GM23248 (cell line): ENCODE measurements around the gene ITGB4. TPM values are rescaled to one million over a fixed set of nuclear protein-coding genes. Genes with fewer than 3 reads are reported as not detected.

Source experiments
- DNase-seq: peaks from one replicate; pipeline ENCODE4 v3.0.0-alpha.2; 2015
- H2AFZ ChIP-seq: fragments of 200-600 bp; sonication (generic); 2 replicates; pipeline ENCODE4 v1.6.1; 2016; ENCODE audit warnings: antibody characterized with exemption
- H3F3A ChIP-seq: fragments of 200-600 bp; sonication (generic); 2 replicates; pipeline ENCODE4 v1.6.1; 2016; ENCODE audit warnings: mild to moderate bottlenecking, antibody characterized with exemption, mixed run types; ENCODE audit not compliant: insufficient read depth
- H3K27ac ChIP-seq: fragments of 200-600 bp; sonication (generic); 2 replicates; pipeline ENCODE4 v1.5.1; 2016; ENCODE audit warnings: mild to moderate bottlenecking
- H3K27me3 ChIP-seq: fragments of 200-600 bp; sonication (generic); replicated peaks from 2 replicates; pipeline ENCODE4 v1.6.1; 2016; ENCODE audit warnings: mild to moderate bottlenecking; ENCODE audit not compliant: insufficient read depth
- H3K36me3 ChIP-seq: fragments of 200-600 bp; sonication (generic); 2 replicates; pipeline ENCODE4 v1.6.1; 2016; ENCODE audit warnings: low read depth, mild to moderate bottlenecking
- H3K4me1 ChIP-seq: fragments of 200-600 bp; sonication (generic); 2 replicates; pipeline ENCODE4 v1.6.1; 2016; ENCODE audit warnings: mild to moderate bottlenecking; ENCODE audit not compliant: insufficient read depth
- H3K4me2 ChIP-seq: fragments of 200-600 bp; sonication (generic); one replicate; pipeline ENCODE4 v1.6.1; 2016; ENCODE audit warnings: mild to moderate bottlenecking; ENCODE audit not compliant: unreplicated experiment
- H3K4me3 ChIP-seq: fragments of 200-600 bp; sonication (generic); 2 replicates; pipeline ENCODE4 v1.5.1; 2016; ENCODE audit warnings: mild to moderate bottlenecking
- H3K79me2 ChIP-seq: fragments of 200-600 bp; sonication (generic); 2 replicates; pipeline ENCODE4 v1.6.1; 2016; ENCODE audit warnings: mild to moderate bottlenecking; ENCODE audit not compliant: insufficient read depth
- H3K9ac ChIP-seq: fragments of 200-600 bp; sonication (generic); 2 replicates; pipeline ENCODE4 v1.6.1; 2016; ENCODE audit warnings: mild to moderate bottlenecking
- H3K9me2 ChIP-seq: fragments of 200-600 bp; sonication (generic); 2 replicates; pipeline ENCODE4 v1.6.1; 2016; ENCODE audit warnings: mixed run types, mild to moderate bottlenecking, moderate library complexity; ENCODE audit not compliant: insufficient read depth
- H3K9me3 ChIP-seq: fragments of 200-600 bp; sonication (generic); one replicate; pipeline ENCODE4 v1.6.1; 2017; ENCODE audit warnings: low read depth
- H4K20me1 ChIP-seq: fragments of 200-600 bp; sonication (generic); 2 replicates; pipeline ENCODE4 v1.6.0; 2016; ENCODE audit not compliant: insufficient read depth
- EZH2 ChIP-seq: fragments of 200-600 bp; sonication (generic); IDR thresholded peaks from 2 replicates; pipeline ENCODE4 v1.6.1; 2018; ENCODE audit warnings: antibody characterized with exemption, mild to moderate bottlenecking; ENCODE audit not compliant: insufficient read depth, poor library complexity, severe bottlenecking
- EZH2phosphoT487 ChIP-seq: fragments of 200-600 bp; sonication (generic); IDR thresholded peaks from 2 replicates; pipeline ENCODE4 v1.6.1; 2018; ENCODE audit warnings: antibody characterized with exemption, moderate library complexity, mild to moderate bottlenecking, low read depth; ENCODE audit not compliant: insufficient read depth
- WGBS, 2 experiments: methylation state at CpG; one replicate each; pipeline ENCODE4 v1.1.6; 2015 to 2017; ENCODE audit warnings: low lambda C conversion rate in 2 of 2, low coverage in 1 of 2; ENCODE audit errors: missing lambda C conversion rate in 2 of 2; 5-methylcytosine and 5-hydroxymethylcytosine counted together
- in situ Hi-C: fragments of 300-500 bp; cut with MboI; formaldehyde crosslinking; loops from 2 replicates; pipeline ENCODE4 v1.15.0; 2020
- polyA plus RNA-seq: library from polyadenylated mRNA; unstranded; fragments of >200 nt; fragmentation: Nextera tagmentation; extraction: Ambion mirVana; gene quantifications from 2 replicates; pipeline ENCODE4 v1.2.1, GENCODE V29; 2016
- total RNA-seq: library from RNA; depleted of rRNA; stranded (reverse); fragments of >200 nt; shearing (Covaris generic); gene quantifications from 2 replicates; pipeline ENCODE4 v1.2.3, GENCODE V29; 2014

ITGB4 gene
- total and polyA plus RNA-seq, 2 experiments from 2014 or later: under 0.01 to 1.5 TPM

DNA sequence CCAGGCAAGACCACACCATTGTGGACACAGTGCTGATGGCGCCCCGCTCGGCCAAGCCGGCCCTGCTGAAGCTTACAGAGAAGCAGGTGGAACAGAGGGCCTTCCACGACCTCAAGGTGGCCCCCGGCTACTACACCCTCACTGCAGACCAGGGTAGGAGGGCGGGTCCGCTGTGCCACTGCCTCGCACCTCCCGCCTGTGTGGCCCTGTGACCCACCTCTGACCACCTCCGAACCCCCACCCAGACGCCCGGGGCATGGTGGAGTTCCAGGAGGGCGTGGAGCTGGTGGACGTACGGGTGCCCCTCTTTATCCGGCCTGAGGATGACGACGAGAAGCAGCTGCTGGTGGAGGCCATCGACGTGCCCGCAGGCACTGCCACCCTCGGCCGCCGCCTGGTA lies 21.1 kb downstream of the ITGB4 start:
- no peak overlapping the region for H3K9ac ChIP-seq
- H3K36me3 ChIP-seq: no peaks in the 10 kb centered on the region
- no peaks in the 10 kb centered on the region for H4K20me1 ChIP-seq
- no peaks in the 10 kb centered on the region for H3K27me3 ChIP-seq
- 87 to 88% methylated on average over 17 to 25 of the region's 25 CpGs for WGBS, 2 experiments
- H3K79me2 ChIP-seq: no peaks in the 10 kb centered on the region
- H3K9me3 ChIP-seq: no peaks in the 10 kb centered on the region
- no peaks in the 10 kb centered on the region for H3K9me2 ChIP-seq
- DNase-seq: no peak
- no peak overlapping the region for H3K4me3 ChIP-seq
- no peak overlapping the region for H3K4me2 ChIP-seq
- H3F3A ChIP-seq: no peaks in the 10 kb centered on the region
- H2AFZ ChIP-seq: no peak overlapping the region
- no peak overlapping the region for H3K27ac ChIP-seq
- H3K4me1 ChIP-seq: no peaks in the 10 kb centered on the region
- TF ChIP-seq EZH2phosphoT487 (no peak), EZH2 (no peak)
- in situ Hi-C loops: loop anchor here (25.0 kb wide), 1 partner anchor 305 kb away; no protein-coding TSS in a partner anchor

DNA sequence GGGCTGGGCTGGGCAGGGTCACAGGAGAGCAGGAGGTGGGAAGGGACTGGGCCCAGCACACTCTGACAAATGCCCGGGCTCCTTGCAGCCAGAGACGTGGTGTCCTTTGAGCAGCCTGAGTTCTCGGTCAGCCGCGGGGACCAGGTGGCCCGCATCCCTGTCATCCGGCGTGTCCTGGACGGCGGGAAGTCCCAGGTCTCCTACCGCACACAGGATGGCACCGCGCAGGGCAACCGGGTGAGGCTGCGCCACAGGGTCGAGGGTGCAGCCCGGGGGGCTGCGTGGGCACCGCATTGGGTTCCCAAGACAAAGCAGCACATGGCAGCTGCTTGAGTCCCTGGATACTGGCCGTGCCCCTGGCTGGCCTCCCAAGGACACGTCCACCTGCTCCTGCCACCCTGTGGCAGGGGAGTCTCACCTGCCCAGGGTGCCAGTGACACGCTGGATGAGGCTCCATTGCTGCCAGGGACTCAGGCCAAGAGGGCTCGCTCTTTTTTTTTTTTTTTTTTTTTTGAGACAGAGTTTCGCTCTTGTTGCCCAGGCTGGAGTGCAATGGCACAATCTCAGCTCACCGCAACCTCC lies 22.5 kb downstream of the ITGB4 start:
- no peak for DNase-seq
- H2AFZ ChIP-seq: no peak overlapping the region
- no peak overlapping the region for H3K9ac ChIP-seq
- 92% methylated on average over 24 to 25 of the region's 25 CpGs for WGBS, 2 experiments
- no peaks in the 10 kb centered on the region for H3F3A ChIP-seq
- H3K9me2 ChIP-seq: no peaks in the 10 kb centered on the region
- no peaks in the 10 kb centered on the region for H4K20me1 ChIP-seq
- H3K9me3 ChIP-seq: no peaks in the 10 kb centered on the region
- H3K36me3 ChIP-seq: no peaks in the 10 kb centered on the region
- no peaks in the 10 kb centered on the region for H3K27me3 ChIP-seq
- H3K4me2 ChIP-seq: no peak overlapping the region
- in situ Hi-C loops: loop anchor here (25.0 kb wide), 1 partner anchor 306 kb away; no protein-coding TSS in a partner anchor
- H3K79me2 ChIP-seq: no peaks in the 10 kb centered on the region
- H3K27ac ChIP-seq: no peak overlapping the region
- TF ChIP-seq EZH2: no peak
- no peak for TF ChIP-seq EZH2phosphoT487
- no peak overlapping the region for H3K4me3 ChIP-seq
- peaks cover 3% of the 10 kb centered on the region; the same call in 1 of the 2 replicates for H3K4me1 ChIP-seq

DNA sequence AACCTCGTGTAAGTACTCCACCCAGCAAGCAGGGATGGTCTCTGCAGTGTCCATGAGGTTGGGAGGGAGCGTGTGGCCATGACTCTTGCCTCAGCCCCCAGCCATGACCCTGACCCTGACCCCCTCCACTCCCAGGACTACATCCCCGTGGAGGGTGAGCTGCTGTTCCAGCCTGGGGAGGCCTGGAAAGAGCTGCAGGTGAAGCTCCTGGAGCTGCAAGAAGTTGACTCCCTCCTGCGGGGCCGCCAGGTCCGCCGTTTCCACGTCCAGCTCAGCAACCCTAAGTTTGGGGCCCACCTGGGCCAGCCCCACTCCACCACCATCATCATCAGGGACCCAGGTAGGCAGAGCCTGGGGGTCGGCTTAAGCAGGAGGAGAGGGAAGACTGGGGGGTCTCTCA lies 27.4 kb downstream of the ITGB4 start:
- Histone ChIP-seq H3K27ac (no peak overlapping the region), H2AFZ (no peak overlapping the region), H3K79me2 (no peaks in the 10 kb centered on the region), H3K9me2 (no peaks in the 10 kb centered on the region), H3K27me3 (no peaks in the 10 kb centered on the region), H4K20me1 (no peaks in the 10 kb centered on the region), H3K4me2 (no peak overlapping the region), H3F3A (no peaks in the 10 kb centered on the region), H3K4me3 (no peak overlapping the region), H3K36me3 (no peaks in the 10 kb centered on the region), H3K9me3 (no peaks in the 10 kb centered on the region), H3K9ac (no peak overlapping the region), H3K4me1 (peaks cover 3% of the 10 kb centered on the region; the same call in 1 of the 2 replicates)
- no peak for TF ChIP-seq EZH2phosphoT487
- no peak for TF ChIP-seq EZH2
- DNase-seq: no peak
- 69 to 73% methylated on average over 9 of the region's 9 CpGs for WGBS, 2 experiments
- in situ Hi-C loops: loop anchor here (5.0 to 25.0 kb wide), 2 partner anchors 76 to 311 kb away; no protein-coding TSS in a partner anchor

GRCh38 chr17:75749545-75750389 lies 28.5 kb downstream of the ITGB4 start:
- in situ Hi-C loops: loop anchor here (5.0 to 25.0 kb wide), 3 partner anchors 77 to 312 kb away; no protein-coding TSS in a partner anchor
- Histone ChIP-seq H3K27ac (no peak overlapping the region), H3K4me2 (peak overlapping the region; percentile 27), H3K27me3 (no peaks in the 10 kb centered on the region), H3F3A (no peaks in the 10 kb centered on the region), H3K36me3 (no peaks in the 10 kb centered on the region), H3K79me2 (no peaks in the 10 kb centered on the region), H3K4me3 (no peak overlapping the region), H2AFZ (peak overlapping the region; percentile 68), H3K9ac (no peak overlapping the region), H3K9me3 (no peaks in the 10 kb centered on the region), H3K9me2 (no peaks in the 10 kb centered on the region), H4K20me1 (no peaks in the 10 kb centered on the region), H3K4me1 (peaks cover 3% of the 10 kb centered on the region; the same call in 1 of the 2 replicates)
- TF ChIP-seq EZH2: no peak
- no peak for TF ChIP-seq EZH2phosphoT487
- WGBS, 2 experiments: 11% methylated on average over 20 of the region's 20 CpGs
- DNase-seq: peak; percentile 89
